Smooth muscle cell (in vitro differentiated cells): ENCODE measurements around the gene MARCKS. TPM values are rescaled to one million over a fixed set of nuclear protein-coding genes. Genes with fewer than 3 reads are reported as not detected.

Experiments used
- DNase-seq: peaks from one replicate; lab custom pipeline; 2025; ENCODE audit not compliant: unreplicated experiment; lab: John Stamatoyannopoulos, UW
- H2AFZ ChIP-seq: fragments of 200-600 bp; sonication (generic); 2 replicates; pipeline ENCODE4 v1.6.0; 2016; ENCODE audit warnings: antibody characterized with exemption, low read depth, mild to moderate bottlenecking
- H3F3A ChIP-seq: fragments of 200-600 bp; sonication (generic); 2 replicates; pipeline ENCODE4 v1.6.0; 2017; ENCODE audit warnings: antibody characterized with exemption, low read depth
- H3K27ac ChIP-seq: fragments of 200-600 bp; sonication (generic); 2 replicates; pipeline ENCODE4 v1.5.1; 2016; ENCODE audit warnings: low read depth, mild to moderate bottlenecking
- H3K27me3 ChIP-seq: fragments of 200-600 bp; sonication (generic); 2 replicates; pipeline ENCODE4 v1.6.1; 2016; ENCODE audit warnings: low read depth, mild to moderate bottlenecking
- H3K36me3 ChIP-seq: fragments of 200-600 bp; sonication (generic); 2 replicates; pipeline ENCODE4 v1.5.1; 2016; ENCODE audit warnings: low read depth
- H3K4me1 ChIP-seq: fragments of 200-600 bp; sonication (generic); 2 replicates; pipeline ENCODE4 v1.5.1; 2016; ENCODE audit warnings: low read depth
- H3K4me2 ChIP-seq: fragments of 200-600 bp; sonication (generic); 2 replicates; pipeline ENCODE4 v1.6.0; 2016; ENCODE audit warnings: mild to moderate bottlenecking
- H3K4me3 ChIP-seq: fragments of 200-600 bp; sonication (generic); 2 replicates; pipeline ENCODE4 v1.5.1; 2016; ENCODE audit warnings: mild to moderate bottlenecking
- H3K79me2 ChIP-seq: fragments of 200-600 bp; sonication (generic); 2 replicates; pipeline ENCODE4 v1.6.0; 2016; ENCODE audit warnings: low read depth, mild to moderate bottlenecking
- H3K9ac ChIP-seq: fragments of 200-600 bp; sonication (generic); 2 replicates; pipeline ENCODE4 v1.6.0; 2016; ENCODE audit warnings: low read depth
- H3K9me3 ChIP-seq: fragments of 200-600 bp; sonication (generic); replicated peaks from 2 replicates; pipeline ENCODE4 v1.5.1; 2016; ENCODE audit warnings: low read depth
- H4K20me1 ChIP-seq: fragments of 200-600 bp; sonication (generic); 2 replicates; pipeline ENCODE4 v1.6.0; 2016; ENCODE audit warnings: low read depth
- CTCF ChIP-seq: fragments of 200-600 bp; sonication (generic); IDR thresholded peaks from 2 replicates; pipeline ENCODE4 v1.5.1; 2017; ENCODE audit warnings: borderline replicate concordance, mild to moderate bottlenecking, antibody characterized with exemption; ENCODE audit not compliant: insufficient read depth, poor library complexity, severe bottlenecking
- WGBS: methylation state at CpG from one replicate; pipeline ENCODE4 v1.1.7; 2016; ENCODE audit warnings: low lambda C conversion rate; 5-methylcytosine and 5-hydroxymethylcytosine counted together
- polyA plus RNA-seq: library from polyadenylated mRNA; unstranded; fragments of >200 nt; fragmentation: Nextera tagmentation; extraction: Ambion mirVana; gene quantifications from 2 replicates; pipeline ENCODE4 v1.2.1, GENCODE V29; 2016
- total RNA-seq: library from RNA; depleted of rRNA; stranded (reverse); fragments of >200 nt; gene quantifications from 2 replicates; pipeline ENCODE4 v1.2.3, GENCODE V29; 2014

The MARCKS gene
- total and polyA plus RNA-seq, 2 experiments from 2014 or later = 172 to 206 TPM

GRCh38 chr6:113860181-113860955, 3.2 kb downstream of the MARCKS start:
- 14% methylated on average over 21 of the region's 56 CpGs for WGBS
- no peak for DNase-seq

GRCh38 chr6:113862112-113862511, 5.0 kb downstream of the MARCKS start:
- peak overlapping the region; percentile 91 for H3K4me2 ChIP-seq
- peaks cover 64% of the 10 kb centered on the region for H3K79me2 ChIP-seq
- H3F3A ChIP-seq = peaks cover 8% of the 10 kb centered on the region
- DNase-seq = no peak
- peak overlapping the region; percentile 7 for H3K9ac ChIP-seq
- no peaks in the 10 kb centered on the region for H3K27me3 ChIP-seq
- peaks cover 4% of the 10 kb centered on the region for H3K36me3 ChIP-seq
- no peak for TF ChIP-seq CTCF
- peak overlapping the region; percentile 96 for H3K4me3 ChIP-seq
- H4K20me1 ChIP-seq = peaks cover 66% of the 10 kb centered on the region
- H2AFZ ChIP-seq = no peak overlapping the region
- H3K4me1 ChIP-seq = peaks cover 16% of the 10 kb centered on the region
- no peaks in the 10 kb centered on the region for H3K9me3 ChIP-seq
- no peak overlapping the region for H3K27ac ChIP-seq

More at GRCh38 chr6:113860181-113860955, 3.2 kb downstream of the MARCKS start:
- peaks cover 69% of the 10 kb centered on the region for H3K79me2 ChIP-seq
- H3K9ac ChIP-seq = peak overlapping the region; percentile 32
- H3F3A ChIP-seq = peaks cover 10% of the 10 kb centered on the region
- no peaks in the 10 kb centered on the region for H3K27me3 ChIP-seq
- TF ChIP-seq CTCF = no peak
- peak overlapping the region; percentile 96 for H3K27ac ChIP-seq
- peak overlapping the region; percentile 91 for H3K4me2 ChIP-seq
- no peak overlapping the region for H2AFZ ChIP-seq
- H3K36me3 ChIP-seq = peaks cover 4% of the 10 kb centered on the region
- peak overlapping the region; percentile 96 for H3K4me3 ChIP-seq
- no peaks in the 10 kb centered on the region for H3K9me3 ChIP-seq
- H4K20me1 ChIP-seq = peaks cover 66% of the 10 kb centered on the region
- peaks cover 16% of the 10 kb centered on the region for H3K4me1 ChIP-seq

- Histone ChIP-seq H3K9me3 (no peaks in the 10 kb centered on the region), H3K4me1 (peaks cover 6% of the 10 kb centered on the region), H3F3A (peaks cover 3% of the 10 kb centered on the region), H3K27me3 (no peaks in the 10 kb centered on the region), H3K79me2 (no peaks in the 10 kb centered on the region), H3K9ac (no peak overlapping the region), H3K4me2 (no peak overlapping the region), H4K20me1 (no peaks in the 10 kb centered on the region), H3K27ac (no peak overlapping the region), H2AFZ (no peak overlapping the region), H3K36me3 (no peaks in the 10 kb centered on the region), H3K4me3 (no peak overlapping the region)
- 100% methylated on average over 2 of the region's 2 CpGs for WGBS
- DNase-seq = no peak
- no peak for TF ChIP-seq CTCF
Observed at GRCh38 chr6:113870917-113871316, 13.8 kb downstream of the MARCKS start.

GRCh38 chr6:113871975-113872374, 14.8 kb downstream of the MARCKS start:
- Histone ChIP-seq H3K9me3 (no peaks in the 10 kb centered on the region), H3K79me2 (no peaks in the 10 kb centered on the region), H3K27ac (no peak overlapping the region), H3K36me3 (no peaks in the 10 kb centered on the region), H3K27me3 (no peaks in the 10 kb centered on the region), H3K4me3 (no peak overlapping the region), H3K9ac (no peak overlapping the region), H4K20me1 (no peaks in the 10 kb centered on the region), H3K4me1 (peaks cover 6% of the 10 kb centered on the region), H3F3A (no peaks in the 10 kb centered on the region), H3K4me2 (no peak overlapping the region), H2AFZ (no peak overlapping the region)
- 96% methylated on average over 3 of the region's 3 CpGs for WGBS
- DNase-seq = no peak
- no peak for TF ChIP-seq CTCF
